Measurements from ENCODE around the gene NEDD4L.

The NEDD4L gene

DNA sequence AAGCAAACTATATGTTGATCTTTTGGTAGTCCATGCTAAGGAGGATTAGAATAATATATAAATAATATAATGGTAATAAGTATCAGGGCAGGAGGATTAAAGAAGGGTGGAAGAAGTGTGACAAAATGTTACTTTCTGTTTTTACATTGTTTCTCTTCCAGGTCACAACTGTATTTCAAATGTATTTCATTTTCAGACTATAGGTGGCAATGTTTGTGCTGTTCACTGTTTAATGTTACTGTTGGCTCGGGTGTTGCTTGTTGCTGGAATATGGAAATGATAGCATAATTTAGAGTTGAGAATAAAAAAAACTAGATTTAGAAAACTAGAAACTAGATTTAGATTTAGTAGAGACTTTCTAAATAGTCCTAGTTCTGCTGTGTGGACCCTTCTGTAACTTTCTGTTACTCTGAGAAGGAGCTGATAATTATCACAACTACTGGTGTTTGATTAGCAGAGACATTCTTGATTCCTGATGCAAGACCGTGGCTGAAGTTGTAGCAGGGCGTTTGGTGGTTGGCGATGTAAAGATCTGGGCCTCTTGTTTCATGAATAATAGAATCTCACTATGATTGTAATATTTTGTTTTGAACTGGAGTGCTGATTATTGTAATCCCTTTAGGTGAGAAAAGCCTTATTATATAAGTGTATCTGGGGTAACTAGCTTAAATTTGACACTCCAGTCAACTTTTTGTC, 7.9 kb downstream of the NEDD4L start:
- DNase-seq (ENCODE audit: extremely low read depth in 1 of 2, low read depth in 1 of 2), result no peak

DNA sequence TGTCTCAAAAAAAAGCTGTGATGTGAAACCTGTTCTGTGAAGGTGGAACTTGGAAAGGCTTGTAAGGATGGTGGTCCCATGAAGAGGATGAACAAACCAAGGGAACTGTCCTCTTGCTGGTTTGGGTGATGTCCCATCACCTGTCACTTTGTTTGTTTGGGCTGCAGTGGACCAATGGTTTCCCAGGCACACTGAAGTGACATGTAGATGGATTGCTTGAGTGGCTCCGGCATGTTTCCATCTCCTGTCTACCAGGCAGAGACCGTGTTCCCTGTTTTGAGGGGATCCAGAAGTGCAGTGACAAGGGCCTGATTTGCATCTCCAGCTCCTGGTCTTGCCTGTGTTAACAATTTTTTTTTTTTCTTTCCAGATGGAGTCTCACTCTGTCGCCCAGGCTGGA, 8.9 kb downstream of the NEDD4L start:
- DNase-seq (ENCODE audit: extremely low read depth in 1 of 2, low read depth in 1 of 2), result no peak

- DNase-seq (ENCODE audit: extremely low read depth in 1 of 2, low read depth in 1 of 2), result no peak
These were observed 10.2 kb downstream of the NEDD4L start for GRCh38 chr18:58054041-58054781.

- no peak for DNase-seq (ENCODE audit: extremely low read depth in 1 of 2, low read depth in 1 of 2)
These were observed 12.0 kb downstream of the NEDD4L start for GRCh38 chr18:58055890-58056558.

- no peak for DNase-seq (ENCODE audit: extremely low read depth in 1 of 2, low read depth in 1 of 2)
These were observed 12.8 kb downstream of the NEDD4L start for GRCh38 chr18:58056852-58057251.

DNA sequence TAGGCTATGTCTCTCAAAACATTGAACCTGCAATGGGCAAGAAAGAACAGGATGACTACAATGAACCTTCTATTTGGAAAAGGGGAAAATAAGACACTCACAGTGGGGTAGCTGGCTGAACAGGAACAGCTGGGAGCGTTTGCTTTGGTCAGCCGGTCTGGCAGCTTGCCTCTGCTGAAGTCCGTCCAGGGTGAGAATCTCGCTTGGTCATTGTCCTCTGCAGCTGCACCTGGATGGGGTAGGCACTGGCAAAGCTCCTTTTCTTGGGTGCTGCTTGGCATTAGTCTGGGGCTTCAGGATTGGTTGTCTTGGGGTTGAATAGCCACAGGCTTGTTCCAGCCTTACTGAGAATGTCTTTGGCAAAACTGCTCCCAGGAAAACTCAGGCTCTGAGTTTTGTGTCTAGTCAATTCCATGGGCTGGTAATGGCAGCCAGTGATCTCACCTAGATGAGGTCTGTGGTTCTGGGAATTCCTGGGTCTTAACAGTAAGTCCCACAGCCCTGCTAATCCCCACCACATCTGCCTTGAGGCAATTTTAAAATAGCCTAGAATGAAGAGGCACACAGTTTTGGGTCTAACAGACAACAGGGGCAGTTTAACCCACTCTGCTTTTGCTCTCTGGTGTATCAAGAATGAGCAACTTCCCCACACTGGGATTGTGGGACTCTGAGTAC, 13.4 kb downstream of the NEDD4L start:
- DNase-seq (ENCODE audit: extremely low read depth in 1 of 2, low read depth in 1 of 2), result no peak

DNA sequence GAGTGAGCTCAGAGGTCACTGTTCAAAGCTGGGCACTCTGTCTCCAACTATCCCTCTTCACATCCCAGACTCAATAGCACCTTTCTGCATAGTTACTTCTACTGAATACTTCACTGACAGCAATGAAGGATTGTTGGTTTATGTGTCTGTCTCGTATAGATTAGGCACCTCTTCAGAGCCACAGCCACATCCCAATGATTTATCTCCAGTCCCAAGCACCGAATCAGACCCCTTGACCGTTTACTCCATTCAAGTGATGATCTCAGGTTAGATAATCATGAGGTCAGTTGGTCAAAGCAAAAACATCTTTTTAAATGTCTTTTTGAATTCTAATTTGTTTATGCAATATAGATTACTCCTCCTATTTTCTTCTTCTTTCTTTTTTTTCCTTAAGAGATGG, 14.7 kb downstream of the NEDD4L start:
- no peak for DNase-seq (ENCODE audit: extremely low read depth in 1 of 2, low read depth in 1 of 2)

DNA sequence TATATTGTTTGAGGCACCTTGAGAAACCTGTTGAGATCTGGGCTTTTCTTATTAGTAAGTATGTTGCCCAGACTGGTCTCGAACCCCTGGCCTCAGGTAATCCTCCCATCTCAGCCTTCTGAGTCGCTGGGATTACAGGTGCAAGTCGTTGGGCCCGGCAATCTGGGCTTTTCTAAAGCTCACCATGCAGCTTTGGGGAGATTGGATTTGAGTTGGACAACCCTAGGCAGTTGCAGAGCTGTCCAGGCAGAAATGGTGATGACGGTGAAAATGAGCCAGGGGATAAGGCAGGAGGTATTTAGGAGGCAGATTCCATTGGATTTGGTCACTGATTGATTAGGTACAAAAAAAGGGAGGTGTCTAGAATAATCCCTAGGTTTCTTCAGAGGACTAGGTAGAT, 16.2 kb downstream of the NEDD4L start:
- DNase-seq (ENCODE audit: extremely low read depth in 1 of 2, low read depth in 1 of 2), result no peak

- DNase-seq (ENCODE audit: extremely low read depth in 1 of 2, low read depth in 1 of 2), result no peak
These were observed 17.3 kb downstream of the NEDD4L start for GRCh38 chr18:58061349-58061748.

- no peak for DNase-seq (ENCODE audit: extremely low read depth in 1 of 2, low read depth in 1 of 2)
These were observed 20.5 kb downstream of the NEDD4L start for GRCh38 chr18:58064406-58064998.

- no peak for DNase-seq (ENCODE audit: extremely low read depth in 1 of 2, low read depth in 1 of 2)
These were observed 21.9 kb downstream of the NEDD4L start for GRCh38 chr18:58065956-58066355.

- no peak for DNase-seq (ENCODE audit: extremely low read depth in 1 of 2, low read depth in 1 of 2)
These were observed 23.6 kb downstream of the NEDD4L start for GRCh38 chr18:58067601-58068000.

- DNase-seq (ENCODE audit: extremely low read depth in 1 of 2, low read depth in 1 of 2), result no peak
These were observed 25.1 kb downstream of the NEDD4L start for GRCh38 chr18:58069099-58069498.

- no peak for DNase-seq (ENCODE audit: extremely low read depth in 1 of 2, low read depth in 1 of 2)
These were observed 25.8 kb downstream of the NEDD4L start for GRCh38 chr18:58069721-58070292.

GRCh38 chr18:58076052-58076451, 32.0 kb downstream of the NEDD4L start:
- no peak for DNase-seq (ENCODE audit: extremely low read depth in 1 of 2, low read depth in 1 of 2)

DNA sequence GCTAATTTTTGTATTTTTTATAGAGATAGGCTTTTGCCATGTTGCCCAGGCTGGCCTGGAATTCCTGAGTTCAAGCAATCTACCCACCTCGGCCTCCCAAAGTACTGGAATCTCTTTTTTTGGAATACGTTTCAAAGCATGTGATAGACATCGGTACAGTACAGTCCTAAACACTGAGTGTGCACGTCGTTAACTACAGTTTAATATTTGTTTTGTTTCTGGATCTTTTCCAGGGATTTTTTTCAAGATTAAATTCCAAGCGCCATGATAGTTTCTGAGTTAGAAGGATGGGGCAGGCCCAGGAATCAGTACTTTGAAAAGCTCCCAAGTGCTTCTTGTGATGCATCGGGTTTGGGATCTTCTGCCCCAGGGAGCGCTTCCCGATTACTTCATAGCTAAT, 33.3 kb downstream of the NEDD4L start:
- DNase-seq (ENCODE audit: extremely low read depth in 1 of 2, low read depth in 1 of 2), result no peak

DNA sequence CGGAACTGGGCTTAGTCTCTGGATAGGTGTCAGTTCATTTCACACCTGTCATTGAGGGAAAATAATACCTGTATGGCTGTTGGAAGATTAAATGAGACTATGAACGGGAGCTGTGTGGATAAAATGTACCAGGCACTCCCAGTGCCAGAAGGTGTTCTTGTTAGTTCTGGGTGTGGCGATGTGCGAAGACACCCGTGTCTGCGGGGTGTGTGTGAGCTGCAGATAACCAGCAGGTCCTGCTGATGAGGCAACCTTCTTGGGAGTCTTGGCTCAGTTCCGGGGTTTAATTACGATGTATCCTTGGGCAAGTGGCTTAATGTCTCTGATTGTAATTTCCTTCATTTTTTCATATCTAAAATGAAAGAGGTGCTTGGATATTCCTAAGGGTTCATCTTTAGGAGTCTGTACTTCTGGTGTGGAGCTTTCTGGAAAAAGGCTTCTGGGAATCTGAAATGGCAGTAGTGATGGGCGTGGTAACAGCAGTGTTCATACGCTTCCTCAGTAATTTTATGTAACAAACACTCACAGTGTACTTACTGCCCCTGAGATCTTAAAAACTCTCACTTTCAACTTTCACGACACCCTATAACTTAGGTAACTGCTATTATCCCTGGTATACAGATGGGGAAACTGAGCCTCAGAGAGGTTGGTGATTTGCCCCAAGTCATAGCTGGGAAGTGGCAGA, 35.0 kb downstream of the NEDD4L start:
- DNase-seq (ENCODE audit: extremely low read depth in 1 of 2, low read depth in 1 of 2), result no peak

DNA sequence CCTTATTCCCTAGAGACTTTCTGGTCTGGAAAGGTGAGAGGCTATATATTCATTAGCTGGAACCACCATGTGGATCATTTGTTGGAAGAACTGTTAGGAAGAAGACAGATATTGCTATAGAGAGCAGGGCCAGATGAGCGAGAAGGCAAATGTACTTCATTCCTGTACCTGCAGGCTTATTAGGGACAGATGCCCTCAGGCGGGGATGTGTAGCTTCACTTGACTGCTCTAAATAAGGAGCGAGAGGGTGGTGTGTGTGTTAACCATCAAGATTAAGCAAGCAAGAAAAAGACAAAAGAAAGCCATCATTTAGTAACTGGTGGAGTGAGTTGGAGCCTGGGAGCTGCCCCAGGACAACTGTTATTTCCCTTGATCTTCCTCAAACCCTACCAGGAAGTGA, 36.4 kb downstream of the NEDD4L start:
- no peak for DNase-seq (ENCODE audit: extremely low read depth in 1 of 2, low read depth in 1 of 2)

DNA sequence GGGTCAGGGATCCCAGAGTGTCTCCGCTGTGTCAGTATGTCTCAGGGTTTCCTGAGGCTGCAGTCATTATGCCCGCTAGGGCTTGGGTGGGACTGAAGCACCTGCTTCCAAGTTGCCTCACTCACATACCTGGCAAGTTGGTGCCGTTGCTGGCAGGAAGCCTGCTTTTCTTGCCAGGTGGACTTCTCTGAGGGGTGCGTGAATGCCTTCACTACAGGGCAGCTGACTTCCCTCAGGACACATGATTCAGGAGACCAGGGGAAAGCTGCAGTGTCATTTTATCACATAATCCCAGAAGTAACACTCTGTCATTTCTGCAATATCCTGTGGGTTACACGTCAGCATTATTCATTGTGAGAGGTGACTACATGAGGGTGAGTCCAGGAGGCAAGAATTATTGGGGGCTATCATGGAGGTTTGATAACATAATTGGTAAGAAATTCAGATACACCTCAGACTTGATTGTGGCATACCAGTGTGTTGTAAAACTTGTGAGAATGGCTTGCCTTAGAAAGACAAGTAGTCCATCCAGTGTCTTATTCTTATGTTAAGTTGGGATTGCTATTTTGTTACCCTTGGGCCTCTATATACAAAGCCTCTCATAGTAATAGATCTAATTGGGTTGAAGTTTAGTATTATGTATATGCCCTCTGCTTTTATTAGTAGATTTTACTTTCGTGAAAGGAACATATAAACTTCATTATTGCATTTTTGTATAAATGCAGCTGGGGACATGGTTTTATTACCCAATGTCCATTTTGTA, 44.1 kb downstream of the NEDD4L start:
- no peak for DNase-seq (ENCODE audit: extremely low read depth in 1 of 2, low read depth in 1 of 2)

DNA sequence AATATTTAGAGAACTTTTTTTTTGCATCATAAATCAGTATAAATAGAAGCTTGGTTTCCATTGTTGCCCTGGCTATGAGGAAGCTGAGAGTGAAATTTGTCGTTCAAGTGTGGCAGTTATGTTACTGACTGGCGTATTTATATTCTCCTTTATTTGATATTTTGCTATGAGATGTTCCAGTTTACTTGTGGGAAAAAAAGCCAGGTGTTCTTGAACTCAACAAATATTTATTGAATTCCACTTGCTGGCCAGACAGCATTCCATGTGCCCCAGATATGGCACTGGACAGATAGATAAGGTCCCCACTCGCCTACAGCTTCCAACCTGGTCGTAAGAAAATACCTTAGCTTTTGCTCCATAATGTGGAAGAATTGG, 44.7 kb downstream of the NEDD4L start:
- DNase-seq (ENCODE audit: extremely low read depth in 1 of 2, low read depth in 1 of 2), result no peak
